Ascending aorta (tissue), 2 donors: ENCODE measurements around the gene CACNB1. TPM values are rescaled to one million over a fixed set of nuclear protein-coding genes. Genes with fewer than 3 reads are reported as not detected.

Experiments
- DNase-seq, 2 donors: peaks; one replicate each; pipeline ENCODE4 v3.0.0-alpha.2; 2019; ENCODE audit warnings: low spot score in 2 of 2
- H3K27ac ChIP-seq, 2 donors: fragments of 200-600 bp; sonication (generic); one replicate each; pipeline ENCODE4 v1.5.1; 2016 to 2017; ENCODE audit warnings: mild to moderate bottlenecking in 1 of 2
- H3K27me3 ChIP-seq: fragments of 200-600 bp; sonication (generic); one replicate; pipeline ENCODE4 v1.5.1; 2017
- H3K36me3 ChIP-seq, 2 donors: fragments of 200-600 bp; sonication (generic); one replicate each; pipeline ENCODE4 v1.5.1; 2016
- H3K4me1 ChIP-seq, 2 donors: fragments of 200-600 bp; sonication (generic); one replicate each; pipeline ENCODE4 v1.5.1; 2016 to 2017; ENCODE audit warnings: mild to moderate bottlenecking in 1 of 2
- H3K4me3 ChIP-seq, 2 donors: fragments of 200-600 bp; sonication (generic); one replicate each; pipeline ENCODE4 v1.5.1; 2016 to 2017; ENCODE audit warnings: mild to moderate bottlenecking in 1 of 2
- H3K9me3 ChIP-seq, 2 donors: fragments of 200-600 bp; sonication (generic); one replicate each; pipeline ENCODE4 v1.5.1; 2016
- intact Hi-C: fragments of 100-400 bp; cut with DNase I; formaldehyde crosslinking; loops from one replicate; pipeline ENCODE4 v1.15.1; 2023
- total RNA-seq: library from RNA; depleted of rRNA; stranded (reverse); fragments of >200 nt; gene quantifications from one replicate; pipeline ENCODE4 v1.1.0, GENCODE V29; 2016
- TF ChIP-seq, protein P1 (sequence below), 3 experiments: fragments of 200-600 bp in 2 of 3; fragments of 450-650 bp in 1 of 3; sonication (generic) in 2 of 3; IDR thresholded peaks; one replicate each; pipeline ENCODE4 v1.5.1; 2016 to 2019; ENCODE audit warnings: antibody characterized with exemption in 3 of 3, mild to moderate bottlenecking in 1 of 3, moderate library complexity in 1 of 3

CACNB1 gene
- total RNA-seq, 1 donor from 2014 or later, result 9.6 TPM

DNA sequence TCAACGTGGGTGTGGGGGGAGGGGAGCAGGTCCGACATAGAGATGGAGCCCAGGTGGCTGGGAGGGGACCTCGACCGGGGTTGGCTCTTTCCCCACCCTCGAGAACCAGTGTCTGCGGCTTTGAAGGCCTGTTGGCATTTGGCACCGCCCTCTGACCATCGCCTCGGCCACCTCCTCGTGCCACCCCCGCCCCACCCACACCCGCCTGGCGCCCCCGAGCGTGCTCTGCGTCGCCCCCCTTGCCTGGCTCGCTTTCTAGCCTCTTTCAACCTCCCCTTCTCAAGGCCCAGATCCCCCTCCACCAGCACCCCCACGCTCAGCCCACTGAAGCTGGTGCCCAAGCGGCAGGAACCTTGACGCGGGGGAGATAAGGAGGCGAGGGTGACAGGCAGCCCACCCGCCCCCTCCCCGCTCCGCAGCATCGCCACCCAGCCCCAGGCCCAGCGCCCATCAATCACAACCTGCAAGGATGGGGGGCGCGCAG lies 619 bp downstream of the CACNB1 start:
- Histone ChIP-seq H3K27ac (peak overlapping the region; percentile 92 to 98), H3K4me1 (peaks cover 24 to 57% of the 10 kb centered on the region in 2 donors), H3K4me3 (peak overlapping the region; percentile 84 to 90), H3K27me3 (no peaks in the 10 kb centered on the region), H3K36me3 (peaks cover 22 to 29% of the 10 kb centered on the region in 2 donors), H3K9me3 (no peaks in the 10 kb centered on the region)
- intact Hi-C loops, result loop anchor here (5.0 kb wide), 3 partner anchors 35 to 265 kb away; partner anchors contain the start of genes CDK12 and FBXL20
- TF ChIP-seq, protein P1, sequence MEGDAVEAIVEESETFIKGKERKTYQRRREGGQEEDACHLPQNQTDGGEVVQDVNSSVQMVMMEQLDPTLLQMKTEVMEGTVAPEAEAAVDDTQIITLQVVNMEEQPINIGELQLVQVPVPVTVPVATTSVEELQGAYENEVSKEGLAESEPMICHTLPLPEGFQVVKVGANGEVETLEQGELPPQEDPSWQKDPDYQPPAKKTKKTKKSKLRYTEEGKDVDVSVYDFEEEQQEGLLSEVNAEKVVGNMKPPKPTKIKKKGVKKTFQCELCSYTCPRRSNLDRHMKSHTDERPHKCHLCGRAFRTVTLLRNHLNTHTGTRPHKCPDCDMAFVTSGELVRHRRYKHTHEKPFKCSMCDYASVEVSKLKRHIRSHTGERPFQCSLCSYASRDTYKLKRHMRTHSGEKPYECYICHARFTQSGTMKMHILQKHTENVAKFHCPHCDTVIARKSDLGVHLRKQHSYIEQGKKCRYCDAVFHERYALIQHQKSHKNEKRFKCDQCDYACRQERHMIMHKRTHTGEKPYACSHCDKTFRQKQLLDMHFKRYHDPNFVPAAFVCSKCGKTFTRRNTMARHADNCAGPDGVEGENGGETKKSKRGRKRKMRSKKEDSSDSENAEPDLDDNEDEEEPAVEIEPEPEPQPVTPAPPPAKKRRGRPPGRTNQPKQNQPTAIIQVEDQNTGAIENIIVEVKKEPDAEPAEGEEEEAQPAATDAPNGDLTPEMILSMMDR (IDR thresholded peaks at IDR 0.05), result no peak
- DNase-seq, result peak in 1 of 2 donors; percentile 79

DNA sequence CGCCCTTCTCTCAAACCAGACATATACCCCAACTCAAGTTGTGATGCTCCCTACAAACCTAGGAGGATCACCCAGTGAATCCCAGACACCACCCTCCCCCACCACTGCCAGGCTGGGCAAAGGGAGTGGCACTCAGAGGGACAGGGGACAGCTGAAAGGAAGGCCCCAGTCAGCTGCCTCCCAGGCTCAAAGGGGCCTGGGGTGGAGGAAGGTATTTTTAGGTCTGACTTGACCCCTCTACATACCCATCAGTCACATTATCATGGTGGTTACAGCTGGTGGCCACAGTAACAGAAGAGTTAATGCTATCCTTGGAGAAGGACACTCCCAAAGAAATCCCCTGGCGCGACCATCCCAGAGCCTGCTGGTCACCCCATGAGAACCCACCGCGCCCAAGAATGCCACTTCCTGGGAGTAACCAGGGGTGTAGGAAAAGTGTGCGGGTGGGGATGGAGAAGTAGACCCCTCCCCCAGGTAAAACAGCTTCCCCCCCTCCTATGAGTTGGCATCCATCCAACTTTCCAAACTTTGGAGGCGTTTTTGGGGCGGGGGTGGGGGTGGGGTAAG lies 1.1 kb downstream of the CACNB1 start:
- Histone ChIP-seq H3K27ac (peak overlapping the region; percentile 92 to 98), H3K36me3 (peaks cover 22 to 29% of the 10 kb centered on the region in 2 donors)

DNA sequence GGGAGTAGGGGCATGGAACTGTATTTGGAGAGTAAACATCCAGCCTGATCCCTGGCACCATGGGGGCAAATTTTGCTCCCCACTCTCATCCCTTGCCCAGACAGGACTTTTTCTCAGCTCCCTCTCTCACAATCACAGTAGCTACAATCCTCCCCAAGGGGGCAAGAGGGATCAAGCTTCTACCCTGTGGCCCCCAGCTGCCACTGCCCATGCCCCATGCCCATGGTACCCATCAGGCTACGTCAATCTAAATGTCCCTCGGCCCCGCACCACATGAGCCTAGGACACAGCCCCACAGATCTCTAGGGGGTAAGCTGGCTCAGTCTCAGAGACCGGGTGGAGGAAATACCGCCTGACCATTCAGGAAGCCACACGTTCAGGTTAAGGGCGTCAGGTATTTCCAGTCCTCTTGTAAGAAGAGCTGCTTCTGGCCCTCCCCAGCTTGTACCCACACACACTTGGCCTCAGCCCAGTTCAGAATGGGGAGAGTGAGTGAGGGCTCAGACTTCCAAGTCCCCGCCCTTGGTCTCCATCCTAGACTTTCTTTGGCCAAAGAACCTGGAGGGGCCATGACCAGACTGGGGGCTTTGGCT lies 1.8 kb downstream of the CACNB1 start:
- H3K36me3 ChIP-seq, result peaks cover 27 to 31% of the 10 kb centered on the region in 2 donors
- peak overlapping the region; percentile 92 to 98 for H3K27ac ChIP-seq
- intact Hi-C loops, result loop anchor here (2.0 to 5.0 kb wide), 5 partner anchors 31 to 267 kb away; partner anchors contain the start of genes CDK12 and FBXL20
- DNase-seq, result no peak
- no peaks in the 10 kb centered on the region for H3K9me3 ChIP-seq
- TF ChIP-seq, protein P1 (IDR thresholded peaks at IDR 0.05), result no peak
- H3K4me1 ChIP-seq, result peaks cover 14 to 45% of the 10 kb centered on the region in 2 donors
- H3K27me3 ChIP-seq, result no peaks in the 10 kb centered on the region
- H3K4me3 ChIP-seq, result peak overlapping the region; percentile 84 to 90

More for the DNA sequence above, 1.1 kb downstream of the CACNB1 start:
- Histone ChIP-seq H3K27me3 (no peaks in the 10 kb centered on the region), H3K4me1 (peaks cover 20 to 52% of the 10 kb centered on the region in 2 donors), H3K4me3 (peak overlapping the region; percentile 84 to 90), H3K9me3 (no peaks in the 10 kb centered on the region)
- TF ChIP-seq, protein P1 (IDR thresholded peaks at IDR 0.05), result no peak
- no peak for DNase-seq
- intact Hi-C loops, result loop anchor here (5.0 kb wide), 3 partner anchors 36 to 266 kb away; partner anchors contain the start of genes CDK12 and FBXL20

DNA sequence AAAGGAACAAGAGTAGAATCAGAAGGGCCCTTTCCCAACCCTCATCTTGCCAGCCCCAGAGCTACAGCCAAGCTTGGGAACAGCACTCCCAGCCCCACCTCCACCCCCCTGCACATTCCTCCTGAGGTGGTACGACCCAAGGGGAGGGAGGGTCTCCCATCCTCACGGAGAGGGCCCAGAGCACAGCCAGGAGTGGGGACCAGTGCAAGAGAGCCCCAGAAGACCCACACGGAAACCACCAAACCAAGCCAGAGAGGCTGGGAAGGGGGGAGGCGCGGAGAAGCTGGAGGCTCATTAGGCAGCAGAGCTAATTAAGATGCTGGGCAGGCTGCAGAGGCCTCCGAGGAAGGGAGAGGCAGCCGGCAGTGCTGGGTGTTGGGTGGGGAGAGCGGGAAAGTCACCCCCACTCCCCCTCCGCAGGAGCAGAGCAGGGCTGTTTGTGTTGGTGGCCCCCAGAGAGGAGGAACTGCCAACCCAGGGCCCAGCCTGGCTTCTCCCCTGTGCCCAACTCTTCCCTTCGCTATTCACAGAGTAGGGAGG lies 2.4 kb downstream of the CACNB1 start:
- H3K27ac ChIP-seq, result peak overlapping the region; percentile 92 to 98
- H3K27me3 ChIP-seq, result no peaks in the 10 kb centered on the region
- intact Hi-C loops, result loop anchor here (2.0 to 5.0 kb wide), 5 partner anchors 30 to 267 kb away; partner anchors contain the start of genes CDK12 and FBXL20
- peaks cover 14 to 44% of the 10 kb centered on the region in 2 donors for H3K4me1 ChIP-seq
- DNase-seq, result no peak
- TF ChIP-seq, protein P1 (IDR thresholded peaks at IDR 0.05), result no peak
- peaks cover 33 to 37% of the 10 kb centered on the region in 2 donors for H3K36me3 ChIP-seq
- H3K9me3 ChIP-seq, result no peaks in the 10 kb centered on the region
- peak overlapping the region; percentile 35 to 90 for H3K4me3 ChIP-seq

DNA sequence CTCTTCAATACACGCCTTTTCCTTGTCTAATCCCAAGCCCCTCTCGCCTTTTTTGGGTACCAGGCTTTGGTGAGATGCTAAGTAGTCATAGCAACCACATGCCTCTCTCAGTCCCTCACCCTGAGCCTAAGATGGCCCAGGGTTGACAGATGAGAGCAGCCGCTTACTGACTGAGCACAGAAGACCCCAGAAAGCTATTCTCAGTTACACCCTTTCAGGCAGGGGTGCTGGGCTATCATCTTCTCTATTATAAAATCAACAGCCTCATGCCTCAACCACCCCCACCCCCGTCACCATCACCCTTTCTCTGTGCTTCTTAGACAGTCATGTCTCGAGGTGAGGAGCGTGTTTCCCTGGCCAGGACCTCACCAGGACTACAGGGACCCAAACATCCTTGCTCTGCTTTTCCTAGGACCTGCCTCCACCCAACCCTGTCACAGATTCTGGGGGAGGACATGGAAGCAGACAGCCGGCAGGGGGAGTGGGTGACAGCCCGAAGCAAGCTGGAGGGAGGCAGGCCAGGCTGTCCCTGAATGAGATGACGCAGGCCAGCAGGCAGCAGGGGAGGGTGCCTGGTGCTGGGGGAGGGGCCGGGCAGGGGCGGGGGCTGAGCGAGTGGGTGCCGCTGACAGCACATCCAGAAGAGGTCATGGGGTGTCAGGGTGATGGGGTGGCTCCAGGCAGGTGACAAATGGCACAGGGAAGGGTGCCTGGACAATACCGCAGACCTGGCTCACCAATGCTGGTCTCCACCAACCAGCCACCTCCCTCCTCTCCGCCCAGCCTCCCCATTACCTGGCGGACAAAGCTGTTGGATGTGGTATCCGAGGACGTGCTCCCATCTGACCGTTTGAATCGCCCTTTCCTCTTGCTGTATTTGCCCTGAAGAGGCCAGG lies 3.1 kb downstream of the CACNB1 start:
- peak; percentile 60 to 91 for DNase-seq
- peaks cover 40 to 44% of the 10 kb centered on the region in 2 donors for H3K36me3 ChIP-seq
- H3K4me1 ChIP-seq, result peaks cover 14 to 41% of the 10 kb centered on the region in 2 donors
- no peaks in the 10 kb centered on the region for H3K9me3 ChIP-seq
- intact Hi-C loops, result loop anchor here (2.0 kb wide), 2 partner anchors 30 to 50 kb away; no protein-coding TSS in a partner anchor
- no peaks in the 10 kb centered on the region for H3K27me3 ChIP-seq
- H3K4me3 ChIP-seq, result peak overlapping the region; percentile 35 to 90
- TF ChIP-seq, protein P1 (IDR thresholded peaks at IDR 0.05), result peak; percentile 58 to 77 (median 70)
- peak overlapping the region; percentile 92 to 98 for H3K27ac ChIP-seq
